Caco-2 (cell line): ENCODE results near the gene REG4. TPM values are rescaled to one million over a fixed set of nuclear protein-coding genes. Genes with fewer than 3 reads are reported as not detected.

Source experiments
- BruUV-seq: library from RNA; stranded (reverse); fragments of 400-500 nt; replicated peaks from 2 replicates; lab custom pipeline; 2021; lab: Mats Ljungman, UMichigan
- CTCF ChIA-PET: fragments of 300-600 bp; sonication (Branson Sonifier 250); formaldehyde crosslinking; loops from one replicate; lab custom pipeline; 2022; ENCODE audit warnings: antibody characterized with exemption; lab: Charles Lee
- POLR2A ChIA-PET: fragments of 300-600 bp; sonication (Branson Sonifier 250); formaldehyde crosslinking; loops from one replicate; lab custom pipeline; 2022; ENCODE audit warnings: antibody characterized with exemption; lab: Charles Lee
- DNase-seq, 2 experiments: peaks; one replicate each; pipeline versions ENCODE4 v3.0.0 to v3.0.0-alpha.2; 2020 to 2022
- H3K27me3 ChIP-seq: replicated peaks from 2 replicates; pipeline ENCODE4 v1.6.0; 2011; ENCODE audit warnings: low read length; ENCODE audit not compliant: control insufficient read depth, insufficient read depth
- H3K36me3 ChIP-seq: 2 replicates; pipeline ENCODE4 v1.5.1; 2011; ENCODE audit warnings: low read length; ENCODE audit not compliant: control insufficient read depth, insufficient read depth
- H3K4me1 ChIP-seq: fragments of 250-450 bp; sonication (Bioruptor Pico); 2 replicates; pipeline ENCODE4 v1.5.1; 2020; ENCODE audit warnings: mild to moderate bottlenecking
- H3K4me3 ChIP-seq: 2 replicates; pipeline ENCODE4 v1.5.1; 2011; ENCODE audit warnings: low read depth, mild to moderate bottlenecking, control low read depth, low read length
- H3K9me3 ChIP-seq: fragments of 250-450 bp; sonication (Bioruptor Pico); 2 replicates; pipeline ENCODE4 v1.5.1; 2020; ENCODE audit warnings: mild to moderate bottlenecking, moderate library complexity
- H3K27ac Mint-ChIP-seq: one replicate; pipeline ENCODE4 v1.8.0; 2022; ENCODE audit warnings: mixed read lengths; ENCODE audit not compliant: unreplicated experiment
- H3K27me3 Mint-ChIP-seq: one replicate; pipeline ENCODE4 v1.8.0; 2022; ENCODE audit warnings: mixed read lengths; ENCODE audit not compliant: insufficient read depth, unreplicated experiment
- H3K36me3 Mint-ChIP-seq: one replicate; pipeline ENCODE4 v1.8.0; 2022; ENCODE audit warnings: mild to moderate bottlenecking, mixed read lengths; ENCODE audit not compliant: insufficient read depth, unreplicated experiment
- H3K4me1 Mint-ChIP-seq: one replicate; pipeline ENCODE4 v1.8.0; 2022; ENCODE audit warnings: low read depth, mixed read lengths; ENCODE audit not compliant: unreplicated experiment
- H3K4me3 Mint-ChIP-seq: one replicate; pipeline ENCODE4 v1.8.0; 2022; ENCODE audit warnings: mild to moderate bottlenecking, moderate library complexity, mixed read lengths; ENCODE audit not compliant: unreplicated experiment
- H3K9me3 Mint-ChIP-seq: one replicate; pipeline ENCODE4 v1.8.0; 2022; ENCODE audit warnings: mixed read lengths; ENCODE audit not compliant: unreplicated experiment
- intact Hi-C: fragments of 100-400 bp; cut with micrococcal nuclease; formaldehyde crosslinking; loops from one replicate; pipeline ENCODE4 v1.10.0; 2022; ENCODE audit not compliant: unreplicated experiment
- total RNA-seq: library from RNA; stranded (reverse); gene quantifications from 2 replicates; pipeline ENCODE4 v1.2.3, GENCODE V29; 2022
- TF ChIP-seq, protein P1 (sequence below), 2 experiments: fragments of 200-600 bp in 1 of 2; IDR thresholded peaks; 1 replicate in 1 of 2; 2 replicates in 1 of 2; pipeline versions ENCODE4 v1.5.1 to v1.8.0; 2011 to 2022; ENCODE audit warnings: antibody characterized with exemption in 1 of 2, control low read depth in 1 of 2, inconsistent platforms in 1 of 2, low read depth in 1 of 2, low read length in 1 of 2, mild to moderate bottlenecking in 1 of 2, moderate library complexity in 1 of 2; ENCODE audit not compliant: insufficient read depth in 1 of 2, severe bottlenecking in 1 of 2, unreplicated experiment in 1 of 2

REG4 gene
- total RNA-seq, 1 experiment from 2014 or later = 8.0 TPM

DNA sequence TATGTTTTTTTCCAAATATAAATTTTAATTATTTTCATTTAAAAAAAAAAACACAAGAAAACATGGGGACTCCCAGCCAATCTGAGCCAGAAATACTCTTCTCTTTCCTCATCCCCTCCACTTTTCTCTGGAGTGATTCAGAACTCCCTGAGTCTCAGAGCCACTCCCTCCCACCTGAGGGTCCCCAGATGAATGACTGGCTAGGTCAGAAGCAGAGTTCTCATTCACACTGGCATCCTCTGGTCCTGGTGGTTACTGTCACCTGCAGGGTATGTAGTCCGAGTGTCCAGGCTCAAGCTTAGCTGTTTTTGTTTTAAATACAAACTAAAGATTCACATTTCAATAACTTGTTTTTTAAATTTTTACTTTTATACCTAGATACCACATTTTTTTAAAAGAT lies 48.9 kb downstream of the REG4 start:
- ChIA-PET CTCF (no interaction called here), POLR2A (no interaction called here)
- Histone ChIP-seq H3K4me1 (peaks cover 23% of the 10 kb centered on the region), H3K36me3 (peaks cover 11% of the 10 kb centered on the region), H3K4me3 (no peak overlapping the region), H3K27me3 (no peaks in the 10 kb centered on the region), H3K9me3 (no peaks in the 10 kb centered on the region)
- no peaks in the 10 kb centered on the region for H3K9me3 Mint-ChIP-seq
- peaks cover 21% of the 10 kb centered on the region for H3K4me1 Mint-ChIP-seq
- no TSS peak for BruUV-seq
- no peak for DNase-seq
- H3K27me3 Mint-ChIP-seq = no peaks in the 10 kb centered on the region
- no peak overlapping the region for H3K4me3 Mint-ChIP-seq
- no peak overlapping the region for H3K27ac Mint-ChIP-seq
- peaks cover 13% of the 10 kb centered on the region for H3K36me3 Mint-ChIP-seq
- intact Hi-C loops = no loop called here
- TF ChIP-seq, protein P1, sequence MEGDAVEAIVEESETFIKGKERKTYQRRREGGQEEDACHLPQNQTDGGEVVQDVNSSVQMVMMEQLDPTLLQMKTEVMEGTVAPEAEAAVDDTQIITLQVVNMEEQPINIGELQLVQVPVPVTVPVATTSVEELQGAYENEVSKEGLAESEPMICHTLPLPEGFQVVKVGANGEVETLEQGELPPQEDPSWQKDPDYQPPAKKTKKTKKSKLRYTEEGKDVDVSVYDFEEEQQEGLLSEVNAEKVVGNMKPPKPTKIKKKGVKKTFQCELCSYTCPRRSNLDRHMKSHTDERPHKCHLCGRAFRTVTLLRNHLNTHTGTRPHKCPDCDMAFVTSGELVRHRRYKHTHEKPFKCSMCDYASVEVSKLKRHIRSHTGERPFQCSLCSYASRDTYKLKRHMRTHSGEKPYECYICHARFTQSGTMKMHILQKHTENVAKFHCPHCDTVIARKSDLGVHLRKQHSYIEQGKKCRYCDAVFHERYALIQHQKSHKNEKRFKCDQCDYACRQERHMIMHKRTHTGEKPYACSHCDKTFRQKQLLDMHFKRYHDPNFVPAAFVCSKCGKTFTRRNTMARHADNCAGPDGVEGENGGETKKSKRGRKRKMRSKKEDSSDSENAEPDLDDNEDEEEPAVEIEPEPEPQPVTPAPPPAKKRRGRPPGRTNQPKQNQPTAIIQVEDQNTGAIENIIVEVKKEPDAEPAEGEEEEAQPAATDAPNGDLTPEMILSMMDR (IDR thresholded peaks at IDR 0.05; ENCODE audit: insufficient read depth in 1 of 2, low read depth in 1 of 2, low read length in 1 of 2, severe bottlenecking in 1 of 2, unreplicated experiment in 1 of 2) = no peak

DNA sequence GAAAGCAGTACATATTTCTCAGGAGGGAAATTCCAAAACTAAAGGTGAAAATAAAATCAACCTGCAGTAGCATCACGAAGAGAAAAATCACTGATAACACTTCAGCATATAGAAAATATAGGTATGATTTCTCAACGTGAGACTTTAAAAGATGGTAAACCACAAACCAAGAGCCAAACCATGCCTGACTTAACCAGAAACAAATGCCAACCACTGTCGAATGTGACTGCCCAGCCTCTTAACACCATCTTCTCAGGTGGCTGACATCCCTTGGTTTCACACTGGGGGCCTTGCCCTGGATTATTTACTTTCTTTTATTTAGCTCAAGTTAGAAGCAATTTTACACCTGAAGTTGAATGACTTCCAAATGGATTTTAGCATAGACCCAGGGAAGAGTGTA lies 52.7 kb downstream of the REG4 start:
- no peak for DNase-seq
- POLR2A ChIA-PET = no interaction called here
- no peaks in the 10 kb centered on the region for H3K4me1 ChIP-seq
- Mint-ChIP-seq H3K27me3 (no peaks in the 10 kb centered on the region), H3K4me3 (no peak overlapping the region), H3K4me1 (no peaks in the 10 kb centered on the region), H3K9me3 (no peaks in the 10 kb centered on the region), H3K36me3 (no peaks in the 10 kb centered on the region), H3K27ac (no peak overlapping the region)
- intact Hi-C loops = no loop called here
- H3K4me3 ChIP-seq = no peak overlapping the region
- H3K27me3 ChIP-seq = no peaks in the 10 kb centered on the region
- TF ChIP-seq, protein P1 (IDR thresholded peaks at IDR 0.05; ENCODE audit: insufficient read depth in 1 of 2, low read depth in 1 of 2, low read length in 1 of 2, severe bottlenecking in 1 of 2, unreplicated experiment in 1 of 2) = no peak
- BruUV-seq = no TSS peak
- H3K36me3 ChIP-seq = peaks cover 5% of the 10 kb centered on the region
- H3K9me3 ChIP-seq = no peaks in the 10 kb centered on the region
- CTCF ChIA-PET = no interaction called here

DNA sequence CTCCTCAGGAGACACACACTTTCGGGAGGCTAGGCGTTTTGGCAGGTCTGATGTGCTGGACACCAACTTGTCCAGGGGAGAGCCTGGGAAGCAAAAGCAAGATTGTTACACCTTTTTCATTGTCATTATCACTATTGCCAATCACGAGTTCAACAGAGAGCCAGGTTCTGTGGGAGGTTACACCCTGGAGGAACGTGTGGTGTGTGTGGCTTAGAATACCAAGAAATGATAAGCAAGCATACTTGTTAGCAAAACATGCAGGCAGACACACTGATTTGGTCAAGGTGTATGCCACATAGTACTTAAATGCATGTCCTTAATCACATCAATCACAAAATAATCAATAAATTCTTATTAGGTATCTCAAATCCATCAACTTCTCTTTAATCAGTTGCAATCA lies 58.7 kb downstream of the REG4 start:
- Histone ChIP-seq H3K4me1 (no peaks in the 10 kb centered on the region), H3K4me3 (no peak overlapping the region), H3K36me3 (no peaks in the 10 kb centered on the region), H3K9me3 (no peaks in the 10 kb centered on the region), H3K27me3 (no peaks in the 10 kb centered on the region)
- H3K27me3 Mint-ChIP-seq = no peaks in the 10 kb centered on the region
- DNase-seq = no peak
- no peak overlapping the region for H3K4me3 Mint-ChIP-seq
- CTCF ChIA-PET = no interaction called here
- POLR2A ChIA-PET = no interaction called here
- BruUV-seq = no TSS peak
- H3K9me3 Mint-ChIP-seq = no peaks in the 10 kb centered on the region
- intact Hi-C loops = no loop called here
- H3K27ac Mint-ChIP-seq = no peak overlapping the region
- no peaks in the 10 kb centered on the region for H3K4me1 Mint-ChIP-seq
- TF ChIP-seq, protein P1 (IDR thresholded peaks at IDR 0.05; ENCODE audit: insufficient read depth in 1 of 2, low read depth in 1 of 2, low read length in 1 of 2, severe bottlenecking in 1 of 2, unreplicated experiment in 1 of 2) = no peak
- H3K36me3 Mint-ChIP-seq = peaks cover 8% of the 10 kb centered on the region
